MV-4-11 (cell line): ENCODE data around the gene SNX5.

Experiments used
- DNase-seq: peaks from one replicate; lab custom pipeline; 2025; lab: John Stamatoyannopoulos, UW

SNX5 gene

GRCh38 chr20:17940224-17940971 lies 28.2 kb downstream of the SNX5 start:
- no peak for DNase-seq

GRCh38 chr20:17939622-17940223 lies 28.9 kb downstream of the SNX5 start:
- DNase-seq, result peak; percentile 47

- DNase-seq, result peak; percentile 64
These were observed 29.5 kb downstream of the SNX5 start for GRCh38 chr20:17938871-17939619.

- no peak for DNase-seq
These were observed 31.5 kb downstream of the SNX5 start for GRCh38 chr20:17936761-17937732.

GRCh38 chr20:17936286-17936760 lies 32.3 kb downstream of the SNX5 start:
- DNase-seq, result no peak

- DNase-seq, result no peak
These were observed 32.8 kb downstream of the SNX5 start for GRCh38 chr20:17935761-17936160.

GRCh38 chr20:17935186-17935585 lies 33.4 kb downstream of the SNX5 start:
- peak; percentile 44 for DNase-seq

- peak; percentile 35 for DNase-seq
These were observed 34.3 kb downstream of the SNX5 start for GRCh38 chr20:17934141-17934862.

GRCh38 chr20:17933711-17934110 lies 34.9 kb downstream of the SNX5 start:
- peak; percentile 32 for DNase-seq

- no peak for DNase-seq
These were observed 35.5 kb downstream of the SNX5 start for GRCh38 chr20:17933121-17933520.

- no peak for DNase-seq
These were observed 36.2 kb downstream of the SNX5 start for GRCh38 chr20:17932396-17932795.

- DNase-seq, result no peak
These were observed 37.1 kb downstream of the SNX5 start for GRCh38 chr20:17931513-17931912.

GRCh38 chr20:17928633-17929311 lies 39.8 kb downstream of the SNX5 start:
- DNase-seq, result no peak

- DNase-seq, result no peak
These were observed 40.4 kb downstream of the SNX5 start for GRCh38 chr20:17928211-17928611.

- DNase-seq, result no peak
These were observed 42.7 kb downstream of the SNX5 start for GRCh38 chr20:17925940-17926300.

GRCh38 chr20:17925141-17925939 lies 43.3 kb downstream of the SNX5 start:
- no peak for DNase-seq

- DNase-seq, result no peak
These were observed 46.8 kb downstream of the SNX5 start for GRCh38 chr20:17921774-17922173.

GRCh38 chr20:17919149-17919548 lies 49.4 kb downstream of the SNX5 start:
- no peak for DNase-seq

GRCh38 chr20:17917832-17918618 lies 50.6 kb downstream of the SNX5 start:
- DNase-seq, result no peak
